Stomach smooth muscle (tissue), 2 donors: Measurements from ENCODE around the gene RNF150.

ENCODE experiments used
- H3K27ac ChIP-seq: one replicate; pipeline ENCODE4 v1.7.0; 2013; ENCODE audit warnings: mild to moderate bottlenecking, low read length, inconsistent platforms
- H3K27me3 ChIP-seq, 2 donors: one replicate each; pipeline ENCODE4 v1.7.0; 2013; ENCODE audit warnings: low read length in 2 of 2; ENCODE audit not compliant: insufficient read depth in 2 of 2, control insufficient read depth in 1 of 2
- H3K36me3 ChIP-seq, 2 donors: one replicate each; pipeline ENCODE4 v1.7.0; 2013; ENCODE audit warnings: low read length in 2 of 2; ENCODE audit not compliant: control insufficient read depth in 2 of 2, insufficient read depth in 2 of 2
- H3K4me1 ChIP-seq: one replicate; pipeline ENCODE4 v1.7.0; 2013; ENCODE audit warnings: low read length; ENCODE audit not compliant: control insufficient read depth, insufficient read depth
- H3K4me3 ChIP-seq, 2 donors: one replicate each; pipeline ENCODE4 v1.7.0; 2013; ENCODE audit warnings: low read length in 2 of 2
- H3K9ac ChIP-seq, 2 donors: one replicate each; pipeline ENCODE4 v1.7.0; 2013; ENCODE audit warnings: low read length in 2 of 2, mild to moderate bottlenecking in 1 of 2
- H3K9me3 ChIP-seq, 2 donors: one replicate each; pipeline ENCODE4 v1.7.0; 2013; ENCODE audit warnings: low read length in 2 of 2; ENCODE audit not compliant: control insufficient read depth in 2 of 2
- donor health status: healthy.
- donor health status: Pancreatic carcinoma.

RNF150 gene

DNA sequence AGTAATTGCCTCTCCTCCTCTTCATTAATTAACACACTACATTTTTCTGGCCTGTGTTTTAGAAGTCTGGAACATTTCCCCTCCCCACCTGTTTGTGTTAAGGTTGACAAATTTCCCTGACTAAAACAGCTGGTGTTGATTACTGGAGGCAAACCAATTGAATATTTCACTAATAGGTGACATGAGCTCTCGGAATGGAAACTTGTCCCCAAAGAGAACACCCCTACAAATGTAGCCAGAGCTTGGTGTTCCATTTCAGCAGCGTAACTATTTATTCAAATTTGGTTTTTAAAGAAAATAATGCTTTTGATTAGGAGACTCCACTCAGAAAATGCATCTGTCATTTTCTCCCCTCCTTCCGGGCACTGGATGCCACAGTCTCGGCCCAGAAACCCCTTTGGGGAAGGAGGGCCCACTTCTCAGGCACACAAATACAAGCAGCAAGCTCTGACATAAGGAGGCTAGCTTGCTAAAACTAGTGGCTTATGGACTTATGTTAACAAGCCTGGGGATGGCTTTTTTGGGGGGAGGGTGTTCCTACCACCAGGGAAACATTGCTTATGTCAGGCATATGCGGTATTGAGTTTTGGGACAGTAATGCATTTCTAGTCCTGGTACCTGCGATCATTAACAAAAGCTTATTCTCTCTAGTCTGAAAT lies 2.2 kb downstream of the RNF150 start:
- Histone ChIP-seq H3K27me3 (no peaks in the 10 kb centered on the region), H3K9ac (peak overlapping the region; percentile 60 to 75), H3K4me1 (peaks cover 23% of the 10 kb centered on the region), H3K4me3 (peak overlapping the region; percentile 80 to 94), H3K9me3 (no peaks in the 10 kb centered on the region), H3K36me3 (no peaks in the 10 kb centered on the region), H3K27ac (peak overlapping the region; percentile 83)

DNA sequence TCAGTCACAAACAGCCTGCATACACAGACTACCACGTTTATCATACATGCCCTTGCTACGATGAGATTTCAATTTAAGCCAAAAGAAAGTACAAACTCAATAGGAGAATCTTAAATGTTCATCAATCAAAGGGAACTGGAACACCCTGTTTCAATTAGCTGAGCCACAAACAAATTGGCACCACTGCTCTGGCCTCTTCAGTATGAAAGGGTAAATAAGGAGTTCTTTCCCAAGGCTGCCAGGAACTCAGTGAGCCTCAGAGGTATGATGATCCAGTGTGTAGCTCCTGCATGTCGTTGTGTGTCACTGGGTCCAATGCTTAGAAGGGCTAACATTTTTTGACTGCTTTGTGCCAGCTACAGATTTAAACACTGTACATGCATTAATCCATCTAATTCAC lies 5.4 kb downstream of the RNF150 start:
- H3K27me3 ChIP-seq, result no peaks in the 10 kb centered on the region
- no peak overlapping the region for H3K9ac ChIP-seq
- H3K4me1 ChIP-seq, result peaks cover 11% of the 10 kb centered on the region
- H3K27ac ChIP-seq, result no peak overlapping the region
- no peaks in the 10 kb centered on the region for H3K36me3 ChIP-seq
- peak overlapping the region in 1 of 2 donors; percentile 23 for H3K4me3 ChIP-seq
- no peaks in the 10 kb centered on the region for H3K9me3 ChIP-seq

DNA sequence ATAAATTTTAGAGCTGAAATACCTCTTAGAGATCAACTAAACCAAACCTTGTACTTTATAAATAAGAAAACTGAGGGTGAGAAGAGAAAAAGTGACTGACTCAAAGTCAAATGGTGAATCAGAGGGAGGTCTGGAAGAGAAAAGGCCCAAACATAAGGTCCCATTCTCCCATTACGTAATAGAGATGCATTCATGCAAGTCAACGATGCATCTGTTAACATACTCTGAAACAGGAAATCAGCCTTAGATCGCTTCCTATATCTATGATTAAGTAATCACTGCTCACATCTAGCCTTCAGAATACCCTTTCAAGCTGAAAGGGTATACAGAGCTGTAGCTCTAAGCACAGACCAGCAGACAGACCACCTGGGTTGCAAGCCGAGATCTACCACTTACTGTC lies 6.5 kb downstream of the RNF150 start:
- Histone ChIP-seq H3K9me3 (no peaks in the 10 kb centered on the region), H3K27me3 (no peaks in the 10 kb centered on the region), H3K27ac (no peak overlapping the region), H3K36me3 (no peaks in the 10 kb centered on the region), H3K4me1 (peaks cover 11% of the 10 kb centered on the region), H3K4me3 (no peak overlapping the region), H3K9ac (no peak overlapping the region)

DNA sequence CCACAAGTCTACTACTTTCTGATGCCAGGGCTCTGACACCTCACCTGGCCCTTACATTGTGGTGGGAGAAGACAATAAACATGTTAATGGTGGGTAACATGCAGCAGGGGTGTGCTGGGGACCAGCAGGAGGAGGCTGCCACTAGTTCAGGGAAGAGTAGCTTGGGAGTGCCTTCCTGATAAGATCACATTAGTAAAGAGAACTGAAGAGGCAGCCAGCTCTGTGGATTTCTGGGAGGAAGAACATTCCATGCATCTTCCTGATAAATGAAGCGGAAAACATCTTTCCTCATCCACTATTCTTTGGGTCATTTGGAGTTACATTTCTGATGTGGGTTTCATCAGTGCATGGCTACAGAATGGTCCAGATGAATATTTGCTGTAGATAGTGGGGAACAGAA lies 9.0 kb downstream of the RNF150 start:
- Histone ChIP-seq H3K9me3 (no peaks in the 10 kb centered on the region), H3K27ac (no peak overlapping the region), H3K27me3 (no peaks in the 10 kb centered on the region), H3K4me1 (peaks cover 13% of the 10 kb centered on the region), H3K9ac (no peak overlapping the region), H3K36me3 (no peaks in the 10 kb centered on the region), H3K4me3 (no peak overlapping the region)

DNA sequence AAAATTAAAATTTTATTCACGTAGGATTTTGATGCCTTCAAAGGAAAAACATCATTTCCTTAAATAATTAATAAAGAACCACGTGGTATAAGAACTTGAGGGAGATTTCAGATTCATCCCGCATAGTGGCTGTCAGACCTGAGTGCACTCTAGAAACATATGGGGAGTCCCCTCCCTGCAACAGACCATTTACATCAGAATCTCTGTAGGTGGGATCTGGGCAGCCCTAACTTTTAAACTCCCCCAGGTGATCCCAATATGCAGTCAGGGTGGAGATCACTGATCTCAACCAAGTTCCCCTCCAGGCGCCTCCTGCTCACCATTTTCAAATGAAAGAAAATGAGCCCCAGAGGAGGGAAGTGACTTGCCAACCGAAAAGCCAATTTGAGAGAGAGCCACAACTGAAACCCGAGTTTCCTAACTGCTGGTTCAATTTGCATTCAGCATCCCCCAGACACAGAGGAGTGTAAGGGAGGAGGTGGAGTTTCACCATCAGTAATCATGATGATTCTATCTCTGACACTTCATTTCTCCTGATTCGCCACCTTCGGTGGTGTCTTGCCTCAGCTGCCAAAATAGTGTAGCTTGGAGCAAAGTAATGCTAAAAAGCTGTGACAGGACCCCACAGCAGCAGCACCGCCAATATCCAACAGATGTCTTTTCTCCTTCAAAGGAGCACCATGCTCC lies 11.4 kb downstream of the RNF150 start:
- H3K9me3 ChIP-seq, result no peaks in the 10 kb centered on the region
- H3K4me1 ChIP-seq, result peaks cover 11% of the 10 kb centered on the region
- no peak overlapping the region for H3K4me3 ChIP-seq
- H3K27ac ChIP-seq, result no peak overlapping the region
- no peaks in the 10 kb centered on the region for H3K27me3 ChIP-seq
- no peak overlapping the region for H3K9ac ChIP-seq
- H3K36me3 ChIP-seq, result no peaks in the 10 kb centered on the region

DNA sequence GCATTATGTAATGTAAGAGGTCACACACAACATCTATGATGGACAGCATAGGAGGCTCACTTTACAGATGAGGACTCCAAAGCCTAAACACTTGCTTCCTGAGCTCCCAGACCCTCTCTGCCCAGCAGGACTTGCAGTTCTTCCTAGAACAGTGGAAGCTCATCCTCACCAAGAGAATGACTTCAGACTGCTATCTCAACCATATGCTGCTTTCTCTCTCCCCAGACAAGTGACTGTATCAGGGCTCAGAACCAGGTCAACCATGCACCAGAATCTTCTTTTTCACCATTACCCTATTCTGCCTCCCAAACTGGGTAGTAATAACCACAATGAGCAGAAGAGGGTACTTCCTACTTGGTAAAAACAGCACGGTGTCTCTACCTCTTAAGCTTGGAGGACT lies 12.2 kb downstream of the RNF150 start:
- Histone ChIP-seq H3K9me3 (no peaks in the 10 kb centered on the region), H3K36me3 (no peaks in the 10 kb centered on the region), H3K27me3 (no peaks in the 10 kb centered on the region), H3K9ac (no peak overlapping the region), H3K27ac (no peak overlapping the region), H3K4me3 (no peak overlapping the region), H3K4me1 (peaks cover 3% of the 10 kb centered on the region)

DNA sequence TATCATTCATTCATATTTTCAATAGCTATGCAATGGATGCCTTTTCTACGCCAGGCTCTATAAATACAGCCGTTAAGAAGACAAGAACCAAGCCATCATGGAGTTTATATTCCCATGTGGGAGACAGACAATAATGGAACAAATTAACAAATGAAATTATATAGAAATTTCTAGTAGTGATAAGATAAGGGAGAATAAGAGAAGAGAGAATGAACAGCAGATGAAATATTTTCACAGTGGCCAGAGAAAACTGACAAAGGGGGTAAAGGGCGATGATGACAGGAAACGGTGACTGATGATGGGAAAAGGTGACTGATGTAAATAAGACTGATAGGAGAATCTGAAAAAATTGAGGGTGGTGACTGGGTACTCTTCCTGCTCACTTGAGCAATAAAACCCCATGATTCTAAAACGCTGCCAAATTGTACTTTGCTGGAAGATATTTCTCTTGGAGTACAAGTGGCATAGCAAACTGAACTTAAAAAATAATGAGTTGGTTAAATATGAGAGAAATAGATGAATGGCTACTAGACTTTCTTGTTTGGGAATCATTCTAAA lies 13.2 kb downstream of the RNF150 start:
- H3K27me3 ChIP-seq, result no peaks in the 10 kb centered on the region
- peaks cover 2% of the 10 kb centered on the region for H3K4me1 ChIP-seq
- H3K9ac ChIP-seq, result no peak overlapping the region
- no peaks in the 10 kb centered on the region for H3K9me3 ChIP-seq
- H3K36me3 ChIP-seq, result no peaks in the 10 kb centered on the region
- H3K27ac ChIP-seq, result no peak overlapping the region
- H3K4me3 ChIP-seq, result no peak overlapping the region

DNA sequence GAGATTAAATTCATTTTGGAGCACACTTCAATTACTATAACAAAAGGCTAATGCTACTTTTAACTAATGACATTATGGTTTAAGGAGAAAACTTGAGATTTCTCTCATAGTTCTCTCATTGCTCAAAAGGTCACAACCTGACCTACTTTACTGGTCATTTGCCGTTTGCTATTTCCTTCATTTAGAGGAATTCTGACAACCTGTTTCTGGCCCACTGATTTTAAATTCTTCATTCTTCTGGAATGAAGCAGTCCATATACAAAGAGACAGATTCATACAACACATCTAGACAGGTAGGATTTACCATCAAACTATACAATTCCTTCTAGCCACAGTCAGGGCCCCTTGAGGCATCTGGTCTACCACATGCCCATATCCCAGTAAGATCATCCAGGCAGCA lies 14.2 kb downstream of the RNF150 start:
- Histone ChIP-seq H3K4me3 (no peak overlapping the region), H3K4me1 (peaks cover 2% of the 10 kb centered on the region), H3K27me3 (no peaks in the 10 kb centered on the region), H3K9me3 (no peaks in the 10 kb centered on the region), H3K27ac (no peak overlapping the region), H3K36me3 (no peaks in the 10 kb centered on the region), H3K9ac (no peak overlapping the region)

DNA sequence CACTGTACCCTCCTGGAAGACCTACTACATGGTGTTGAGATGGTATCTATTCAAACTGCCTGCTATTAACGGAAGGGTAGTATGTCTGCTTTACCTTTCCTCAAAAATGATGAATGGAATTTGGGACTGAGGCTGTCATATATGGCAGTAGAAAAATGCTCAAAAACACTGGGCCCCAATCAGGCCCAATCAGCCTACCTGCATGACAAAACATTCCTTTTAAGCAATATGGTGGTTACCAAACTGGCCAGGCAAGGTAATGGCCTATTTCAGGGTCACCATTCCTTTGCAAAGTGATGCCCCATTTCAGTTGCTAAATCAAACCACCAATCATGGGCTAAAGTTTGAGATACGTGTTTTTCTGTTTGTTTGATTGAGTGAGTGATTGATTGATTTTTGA lies 14.9 kb downstream of the RNF150 start:
- Histone ChIP-seq H3K9me3 (no peaks in the 10 kb centered on the region), H3K36me3 (no peaks in the 10 kb centered on the region), H3K27me3 (no peaks in the 10 kb centered on the region), H3K27ac (no peak overlapping the region), H3K4me1 (peaks cover 2% of the 10 kb centered on the region), H3K4me3 (no peak overlapping the region), H3K9ac (no peak overlapping the region)

DNA sequence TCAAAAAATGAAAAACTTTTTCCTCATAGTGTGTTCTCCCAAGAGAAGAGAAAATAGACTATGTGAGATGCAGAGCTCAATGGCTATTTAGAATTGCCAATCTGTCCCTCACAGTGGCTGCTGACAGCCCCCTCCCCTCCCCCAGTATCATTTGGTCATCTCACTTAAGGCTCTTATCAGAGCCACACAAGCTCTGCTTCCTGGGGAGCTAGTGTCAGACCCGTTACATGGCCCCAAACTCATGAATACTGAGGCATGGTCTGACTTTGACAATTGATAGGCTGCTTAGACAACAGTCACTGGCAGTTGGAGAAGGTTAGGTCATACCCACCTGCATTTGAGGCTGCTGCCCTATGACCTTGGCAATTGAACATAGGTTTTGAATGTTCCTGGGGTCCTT lies 15.3 kb downstream of the RNF150 start:
- Histone ChIP-seq H3K27me3 (no peaks in the 10 kb centered on the region), H3K4me1 (peaks cover 2% of the 10 kb centered on the region), H3K27ac (no peak overlapping the region), H3K9me3 (no peaks in the 10 kb centered on the region), H3K36me3 (no peaks in the 10 kb centered on the region), H3K4me3 (no peak overlapping the region), H3K9ac (no peak overlapping the region)

DNA sequence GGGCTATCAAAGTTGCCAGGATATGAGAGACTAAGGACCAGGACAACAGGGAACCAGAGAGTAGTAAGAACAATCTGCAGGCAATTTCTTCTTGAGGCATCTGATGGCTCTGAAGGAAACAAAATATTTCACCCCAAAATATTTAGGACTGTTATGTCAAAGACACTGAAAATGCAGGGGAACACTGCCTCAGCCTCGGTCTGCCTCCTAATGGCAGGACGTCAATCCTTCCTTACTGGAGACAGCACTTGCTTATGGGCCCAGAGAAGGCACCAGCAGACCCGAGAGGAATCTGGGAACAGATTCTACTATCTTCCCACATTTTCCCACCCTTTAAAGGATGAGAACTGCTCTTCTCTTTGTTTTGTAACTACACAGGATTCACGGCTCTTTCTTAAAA lies 23.3 kb downstream of the RNF150 start:
- Histone ChIP-seq H3K9me3 (no peaks in the 10 kb centered on the region), H3K36me3 (no peaks in the 10 kb centered on the region), H3K27me3 (no peaks in the 10 kb centered on the region), H3K9ac (no peak overlapping the region), H3K4me3 (no peak overlapping the region), H3K4me1 (no peaks in the 10 kb centered on the region), H3K27ac (no peak overlapping the region)
